Prostate gland (tissue), 2 donors: ENCODE data around the gene FAM32A. TPM values are rescaled to one million over a fixed set of nuclear protein-coding genes. Genes with fewer than 3 reads are reported as not detected.
A peak's percentile ranks its signal among the peaks of the same experiment; 100 is the strongest.

Source experiments
- DNase-seq: peaks from one replicate; pipeline ENCODE4 v3.0.0-alpha.2; 2019; ENCODE audit warnings: low spot score
- H3K27ac ChIP-seq, 2 donors: fragments of 200-600 bp; sonication (generic); 2 replicates each; pipeline ENCODE4 v1.5.1; 2017 to 2019
- H3K27me3 ChIP-seq: fragments of 200-600 bp; sonication (generic); replicated peaks from 2 replicates; pipeline ENCODE4 v1.5.1; 2019; ENCODE audit not compliant: insufficient read depth
- H3K36me3 ChIP-seq, 2 donors: fragments of 200-600 bp; sonication (generic); 1 replicate in 1 of 2; 2 replicates in 1 of 2; pipeline versions ENCODE4 v1.5.1 to v1.8.1; 2017 to 2019
- H3K4me1 ChIP-seq: fragments of 200-600 bp; sonication (generic); replicated peaks from 2 replicates; pipeline ENCODE4 v1.5.1; 2019
- H3K4me3 ChIP-seq, 2 donors: fragments of 200-600 bp; sonication (generic); 2 replicates each; pipeline ENCODE4 v1.5.1; 2017 to 2019
- H3K9me3 ChIP-seq: fragments of 200-600 bp; sonication (generic); 2 replicates; pipeline ENCODE4 v1.5.1; 2017
- POLR2A ChIP-seq: fragments of 450-650 bp; IDR thresholded peaks from one replicate; pipeline ENCODE4 v1.6.1; 2016; ENCODE audit warnings: antibody characterized with exemption, mild to moderate bottlenecking
- POLR2AphosphoS5 ChIP-seq: sonication (generic); formaldehyde crosslinking; IDR thresholded peaks from one replicate; pipeline ENCODE4 v1.6.1; 2017; ENCODE audit warnings: antibody characterized with exemption
- WGBS: methylation state at CpG from one replicate; pipeline ENCODE4 v1.1.5; 2018; 5-methylcytosine and 5-hydroxymethylcytosine counted together
- intact Hi-C: fragments of 100-400 bp; cut with DNase I; formaldehyde crosslinking; loops from one replicate; pipeline ENCODE4 v1.14.2; 2022
- total RNA-seq, 2 donors: library from RNA; depleted of rRNA; stranded (reverse); fragments of >200 nt; gene quantifications; one replicate each; pipeline ENCODE4 v1.1.0, GENCODE V29; 2016
- TF ChIP-seq, protein P1 (sequence below), 4 experiments: fragments of 200-600 bp in 2 of 4; fragments of 450-650 bp in 2 of 4; sonication (generic) in 2 of 4; IDR thresholded peaks; 1 replicate in 3 of 4; 2 replicates in 1 of 4; pipeline ENCODE4 v1.5.1; 2016 to 2019; ENCODE audit warnings: antibody characterized with exemption in 4 of 4, mild to moderate bottlenecking in 2 of 4, moderate library complexity in 2 of 4

FAM32A gene
- total RNA-seq, 2 donors from 2014 or later: 98.1 to 103 TPM

- 81% methylated on average over 9 of the region's 9 CpGs for WGBS
- Histone ChIP-seq H3K4me3 (no peak overlapping the region), H3K4me1 (peaks cover 20% of the 10 kb centered on the region), H3K9me3 (no peaks in the 10 kb centered on the region), H3K27ac (no peak overlapping the region), H3K27me3 (no peaks in the 10 kb centered on the region), H3K36me3 (peaks cover 0 to 6% of the 10 kb centered on the region in 2 donors)
- no peak for DNase-seq
- TF ChIP-seq POLR2A (no peak), POLR2AphosphoS5 (no peak)
- TF ChIP-seq, protein P1, sequence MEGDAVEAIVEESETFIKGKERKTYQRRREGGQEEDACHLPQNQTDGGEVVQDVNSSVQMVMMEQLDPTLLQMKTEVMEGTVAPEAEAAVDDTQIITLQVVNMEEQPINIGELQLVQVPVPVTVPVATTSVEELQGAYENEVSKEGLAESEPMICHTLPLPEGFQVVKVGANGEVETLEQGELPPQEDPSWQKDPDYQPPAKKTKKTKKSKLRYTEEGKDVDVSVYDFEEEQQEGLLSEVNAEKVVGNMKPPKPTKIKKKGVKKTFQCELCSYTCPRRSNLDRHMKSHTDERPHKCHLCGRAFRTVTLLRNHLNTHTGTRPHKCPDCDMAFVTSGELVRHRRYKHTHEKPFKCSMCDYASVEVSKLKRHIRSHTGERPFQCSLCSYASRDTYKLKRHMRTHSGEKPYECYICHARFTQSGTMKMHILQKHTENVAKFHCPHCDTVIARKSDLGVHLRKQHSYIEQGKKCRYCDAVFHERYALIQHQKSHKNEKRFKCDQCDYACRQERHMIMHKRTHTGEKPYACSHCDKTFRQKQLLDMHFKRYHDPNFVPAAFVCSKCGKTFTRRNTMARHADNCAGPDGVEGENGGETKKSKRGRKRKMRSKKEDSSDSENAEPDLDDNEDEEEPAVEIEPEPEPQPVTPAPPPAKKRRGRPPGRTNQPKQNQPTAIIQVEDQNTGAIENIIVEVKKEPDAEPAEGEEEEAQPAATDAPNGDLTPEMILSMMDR (IDR thresholded peaks at IDR 0.05): no peak
- intact Hi-C loops: no loop called here
Measured at GRCh38 chr19:16199275-16199932, 14.2 kb downstream of the FAM32A start.

DNA sequence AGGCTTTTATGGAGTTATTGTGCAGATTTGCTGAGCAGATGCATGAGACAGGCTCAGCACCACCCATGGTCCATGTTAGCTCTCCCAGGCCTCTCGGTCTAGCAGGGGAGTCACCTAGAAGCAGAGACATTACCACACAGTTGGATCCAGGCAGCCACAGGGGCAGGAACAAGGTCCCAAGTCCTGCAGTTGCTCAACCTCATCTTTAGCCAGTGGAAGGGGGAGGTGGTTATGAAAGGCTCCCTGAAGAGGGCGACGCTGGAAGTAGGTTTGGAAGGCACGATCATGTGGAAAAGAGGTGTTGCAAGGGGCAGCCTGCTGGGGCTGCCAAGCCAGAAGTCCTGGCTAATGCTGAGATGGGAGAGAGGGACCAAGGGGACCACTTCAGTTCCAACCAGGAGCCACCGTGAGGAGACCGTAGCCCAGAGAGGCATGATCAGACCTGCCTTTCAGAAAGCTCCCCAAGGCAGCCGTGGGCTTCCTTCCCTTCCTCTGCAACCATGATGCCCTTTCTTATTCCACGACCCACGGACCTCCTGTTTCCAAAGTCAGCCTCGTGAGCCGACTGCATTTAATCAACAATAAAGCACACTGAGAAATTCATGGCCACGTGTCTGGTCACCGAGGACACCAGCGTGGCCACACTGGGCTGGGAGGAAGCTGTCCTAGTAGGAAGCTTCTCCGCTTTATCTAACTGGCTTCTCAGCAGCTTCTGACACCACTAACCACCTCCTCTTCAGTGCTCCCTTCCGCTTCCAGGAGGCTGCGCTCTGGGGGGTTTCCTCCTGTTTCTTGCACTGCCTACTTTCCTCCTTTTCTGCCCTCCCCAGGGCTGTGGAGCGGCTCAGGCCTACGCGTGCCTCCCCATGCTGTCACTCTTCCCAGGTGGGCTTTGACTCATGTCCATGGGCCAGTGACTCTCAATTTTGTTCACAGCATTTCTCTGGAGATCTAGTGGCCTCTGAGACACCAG lies 15.1 kb downstream of the FAM32A start:
- Histone ChIP-seq H3K27me3 (no peaks in the 10 kb centered on the region), H3K36me3 (peaks cover 0 to 6% of the 10 kb centered on the region in 2 donors)
- TF ChIP-seq POLR2AphosphoS5: no peak
- TF ChIP-seq, protein P1 (IDR thresholded peaks at IDR 0.05): no peak
- no peak for TF ChIP-seq POLR2A

DNA sequence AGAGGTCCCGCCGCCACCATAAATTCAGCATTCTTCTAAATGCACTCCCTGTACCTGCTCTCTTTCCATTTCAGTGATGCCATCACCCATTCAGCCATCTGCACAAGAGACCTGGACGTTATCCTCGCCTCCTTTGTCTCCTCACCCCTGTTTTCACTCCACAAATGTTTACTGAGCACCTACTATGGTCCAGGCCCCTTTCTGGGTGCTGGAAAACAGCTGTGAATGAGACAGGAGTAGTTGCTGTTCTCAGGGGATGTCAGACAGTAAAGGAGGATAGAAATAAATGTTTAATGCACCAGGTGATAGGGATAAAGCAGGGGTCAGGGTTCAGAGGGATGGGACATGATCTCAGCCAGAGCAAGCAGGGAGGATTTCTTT lies 15.8 kb downstream of the FAM32A start:
- Histone ChIP-seq H3K4me1 (peaks cover 20% of the 10 kb centered on the region), H3K36me3 (peaks cover 0 to 6% of the 10 kb centered on the region in 2 donors), H3K4me3 (no peak overlapping the region), H3K27ac (no peak overlapping the region), H3K9me3 (no peaks in the 10 kb centered on the region), H3K27me3 (no peaks in the 10 kb centered on the region)
- TF ChIP-seq POLR2AphosphoS5 (no peak), POLR2A (no peak)
- TF ChIP-seq, protein P1 (IDR thresholded peaks at IDR 0.05): no peak
- DNase-seq: no peak
- WGBS: 86% methylated on average over 4 of the region's 4 CpGs
- intact Hi-C loops: no loop called here

More for the DNA sequence above, 15.1 kb downstream of the FAM32A start:
- no peak for DNase-seq
- Histone ChIP-seq H3K4me3 (no peak overlapping the region), H3K9me3 (no peaks in the 10 kb centered on the region), H3K4me1 (peaks cover 20% of the 10 kb centered on the region), H3K27ac (no peak overlapping the region)
- 79% methylated on average over 20 of the region's 20 CpGs for WGBS
- intact Hi-C loops: no loop called here

DNA sequence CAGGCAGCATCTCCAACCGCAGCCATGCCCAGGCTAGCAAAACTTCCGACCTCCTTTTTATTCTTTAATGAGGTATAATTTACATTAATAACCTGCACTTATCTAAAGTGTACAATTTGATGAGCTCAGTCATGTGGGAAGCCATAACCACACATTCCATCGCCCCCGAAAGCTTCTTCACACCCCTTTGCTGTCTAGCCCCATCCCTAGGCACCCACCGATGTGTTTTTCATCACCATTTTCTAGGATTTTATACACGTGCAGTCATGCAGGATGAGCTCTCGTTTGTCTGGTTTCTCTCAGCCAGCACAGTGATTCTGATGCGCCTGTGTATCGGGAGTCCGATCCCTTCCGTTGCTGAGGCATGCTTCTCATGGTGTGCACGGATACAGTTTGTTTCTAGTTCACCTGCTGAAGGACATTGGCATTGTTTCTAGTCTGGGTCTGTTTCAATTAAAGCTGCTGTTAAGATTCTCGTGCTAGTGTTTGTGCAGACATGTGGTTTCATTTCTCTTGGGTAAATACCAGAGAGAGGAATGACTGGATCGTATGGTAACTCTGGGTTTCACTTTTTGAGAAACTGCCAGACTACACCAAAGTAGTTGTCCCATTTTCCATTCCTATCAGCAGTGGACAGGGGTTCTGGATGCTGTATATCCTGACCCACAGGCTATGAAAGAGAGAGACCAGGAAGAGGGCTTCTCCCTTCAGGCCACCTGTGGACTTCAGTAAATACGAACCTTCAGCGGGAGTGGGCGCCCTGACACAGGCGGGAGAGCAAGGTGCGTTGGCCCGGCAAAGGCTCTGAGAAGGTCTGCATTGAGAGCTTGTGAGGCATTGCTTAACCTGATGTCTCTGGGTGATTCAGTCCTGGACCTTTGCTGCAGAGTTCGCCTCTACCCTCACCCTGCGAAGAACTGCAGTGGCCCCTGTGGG lies 17.4 kb downstream of the FAM32A start:
- TF ChIP-seq POLR2AphosphoS5 (peak; percentile 53), POLR2A (no peak)
- TF ChIP-seq, protein P1 (IDR thresholded peaks at IDR 0.05): no peak
- Histone ChIP-seq H3K4me1 (peaks cover 20% of the 10 kb centered on the region), H3K27ac (peak overlapping the region in 1 of 2 donors; percentile 6), H3K4me3 (no peak overlapping the region), H3K36me3 (peaks cover 0 to 6% of the 10 kb centered on the region in 2 donors), H3K27me3 (no peaks in the 10 kb centered on the region), H3K9me3 (no peaks in the 10 kb centered on the region)
- DNase-seq: no peak
- intact Hi-C loops: no loop called here
- 74% methylated on average over 22 of the region's 22 CpGs for WGBS
